ENCODE measurements around the gene TEX48.
A peak's percentile ranks its signal among the peaks of the same experiment; 100 is the strongest.

The TEX48 gene

DNA sequence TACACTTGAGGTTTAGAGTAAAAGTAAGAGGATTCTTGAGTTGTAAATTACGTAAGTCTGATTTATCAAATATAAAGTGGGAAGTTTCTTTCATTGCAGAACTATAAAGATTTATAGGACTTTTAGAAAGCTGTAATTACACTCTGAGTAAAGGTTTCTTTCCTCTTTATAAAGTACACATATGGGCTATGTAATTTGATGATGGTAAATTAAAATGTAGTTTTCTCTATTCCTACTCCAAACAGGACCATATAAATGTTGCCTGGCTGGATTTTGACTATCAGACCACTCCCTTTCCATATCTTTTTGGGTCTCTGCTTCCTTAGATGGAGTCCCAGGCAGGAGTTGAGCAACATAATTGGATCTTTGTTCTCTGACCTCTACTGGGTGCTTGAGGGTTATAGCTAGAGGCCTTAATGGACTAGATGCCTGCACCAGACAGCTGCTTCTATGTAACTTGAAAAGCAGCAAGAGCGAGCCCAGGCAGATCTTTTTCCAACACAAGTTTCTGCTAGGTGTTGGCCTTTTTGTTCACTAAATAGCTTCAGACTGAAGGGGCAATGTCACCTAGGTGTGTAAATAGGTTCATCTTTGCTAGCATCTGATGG lies 11.4 kb upstream of the TEX48 start:
- no peak overlapping the region for H3K4me3 ChIP-seq (ENCODE audit: low read depth, low read length)
- TF ChIP-seq POLR2A (IDR thresholded peaks at IDR 0.05; ENCODE audit: extremely low read depth, insufficient read length) (no peak), MYC (IDR thresholded peaks at IDR 0.05; ENCODE audit: low read depth, low read length) (no peak)
- TF ChIP-seq, protein P1, sequence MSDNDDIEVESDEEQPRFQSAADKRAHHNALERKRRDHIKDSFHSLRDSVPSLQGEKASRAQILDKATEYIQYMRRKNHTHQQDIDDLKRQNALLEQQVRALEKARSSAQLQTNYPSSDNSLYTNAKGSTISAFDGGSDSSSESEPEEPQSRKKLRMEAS (IDR thresholded peaks at IDR 0.05; ENCODE audit: low read depth, low read length) = no peak
- TF ChIP-seq, protein P2, sequence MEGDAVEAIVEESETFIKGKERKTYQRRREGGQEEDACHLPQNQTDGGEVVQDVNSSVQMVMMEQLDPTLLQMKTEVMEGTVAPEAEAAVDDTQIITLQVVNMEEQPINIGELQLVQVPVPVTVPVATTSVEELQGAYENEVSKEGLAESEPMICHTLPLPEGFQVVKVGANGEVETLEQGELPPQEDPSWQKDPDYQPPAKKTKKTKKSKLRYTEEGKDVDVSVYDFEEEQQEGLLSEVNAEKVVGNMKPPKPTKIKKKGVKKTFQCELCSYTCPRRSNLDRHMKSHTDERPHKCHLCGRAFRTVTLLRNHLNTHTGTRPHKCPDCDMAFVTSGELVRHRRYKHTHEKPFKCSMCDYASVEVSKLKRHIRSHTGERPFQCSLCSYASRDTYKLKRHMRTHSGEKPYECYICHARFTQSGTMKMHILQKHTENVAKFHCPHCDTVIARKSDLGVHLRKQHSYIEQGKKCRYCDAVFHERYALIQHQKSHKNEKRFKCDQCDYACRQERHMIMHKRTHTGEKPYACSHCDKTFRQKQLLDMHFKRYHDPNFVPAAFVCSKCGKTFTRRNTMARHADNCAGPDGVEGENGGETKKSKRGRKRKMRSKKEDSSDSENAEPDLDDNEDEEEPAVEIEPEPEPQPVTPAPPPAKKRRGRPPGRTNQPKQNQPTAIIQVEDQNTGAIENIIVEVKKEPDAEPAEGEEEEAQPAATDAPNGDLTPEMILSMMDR (IDR thresholded peaks at IDR 0.05; ENCODE audit: low read depth, low read length) = no peak
- no peak for DNase-seq (ENCODE audit: low read depth)

DNA sequence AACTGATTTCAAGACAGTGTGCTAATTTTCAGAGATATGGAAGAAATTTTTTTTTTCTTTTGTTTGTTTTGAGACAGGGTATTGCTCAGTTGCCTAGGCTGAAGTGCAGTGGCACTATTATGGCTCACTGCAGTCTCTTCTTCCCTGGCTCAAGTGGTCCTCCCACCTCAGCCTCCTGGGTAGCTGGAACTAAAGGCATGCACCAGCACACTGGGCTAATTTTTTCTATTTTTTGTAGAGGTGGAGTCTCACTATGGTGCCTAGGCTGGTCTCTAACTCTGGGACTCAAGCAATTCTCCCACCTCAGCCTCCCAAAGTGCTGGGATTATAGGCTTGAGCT lies 9.9 kb upstream of the TEX48 start:
- TF ChIP-seq POLR2A (IDR thresholded peaks at IDR 0.05; ENCODE audit: extremely low read depth, insufficient read length) = no peak
- no peak for TF ChIP-seq MYC (IDR thresholded peaks at IDR 0.05; ENCODE audit: low read depth, low read length)
- TF ChIP-seq, protein P2 (IDR thresholded peaks at IDR 0.05; ENCODE audit: low read depth, low read length) = no peak
- TF ChIP-seq, protein P1 (IDR thresholded peaks at IDR 0.05; ENCODE audit: low read depth, low read length) = no peak
- DNase-seq (ENCODE audit: low read depth) = no peak

DNA sequence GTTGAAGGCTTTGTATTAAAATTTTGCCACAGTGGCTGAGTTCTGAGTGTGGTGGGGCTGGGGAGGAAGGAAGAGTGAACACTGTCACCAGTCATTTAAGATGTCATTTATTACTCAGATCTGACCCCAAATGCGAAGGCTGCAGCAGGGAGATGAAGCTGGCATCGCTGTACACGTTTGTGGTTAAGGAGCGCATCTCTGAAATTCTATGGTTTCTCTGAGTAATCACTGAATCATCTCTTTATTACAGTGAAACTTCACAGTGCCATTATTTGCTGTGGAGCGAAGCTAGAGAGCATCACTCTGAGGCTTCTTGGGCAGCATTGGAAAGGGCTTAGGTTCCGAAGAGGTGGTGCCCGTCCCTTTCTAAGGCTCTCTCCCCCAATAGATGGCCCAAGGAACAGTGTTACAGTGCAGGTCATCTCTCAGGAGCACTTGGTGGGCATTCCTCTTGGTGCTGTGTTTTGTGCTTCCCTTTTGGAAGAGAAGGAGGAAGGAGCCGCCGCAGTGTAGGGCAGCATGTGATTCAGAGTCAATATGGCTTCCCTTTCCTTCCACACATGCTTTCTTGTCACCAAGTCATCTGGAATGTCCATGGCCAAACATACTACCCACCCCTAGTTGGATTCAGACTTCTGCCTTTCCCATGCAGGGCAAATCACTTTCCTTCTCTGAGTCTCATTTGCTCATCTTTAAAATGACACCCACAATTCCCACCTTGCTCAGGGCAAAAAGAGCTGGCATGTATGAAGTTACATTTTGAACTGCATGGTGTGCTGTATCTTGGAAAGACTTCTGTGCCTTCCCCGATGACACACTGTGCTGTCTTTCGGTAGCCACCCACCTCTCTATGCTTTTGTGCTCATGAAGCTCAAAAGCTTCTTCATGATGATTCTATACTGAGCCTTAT lies 9.3 kb upstream of the TEX48 start:
- DNase-seq (ENCODE audit: low read depth) = peak; percentile 69
- H3K4me3 ChIP-seq (ENCODE audit: low read depth, low read length) = no peak overlapping the region
- no peak for TF ChIP-seq MYC (IDR thresholded peaks at IDR 0.05; ENCODE audit: low read depth, low read length)
- TF ChIP-seq, protein P1 (IDR thresholded peaks at IDR 0.05; ENCODE audit: low read depth, low read length) = no peak
- TF ChIP-seq, protein P2 (IDR thresholded peaks at IDR 0.05; ENCODE audit: low read depth, low read length) = no peak
- TF ChIP-seq POLR2A (IDR thresholded peaks at IDR 0.05; ENCODE audit: extremely low read depth, insufficient read length) = no peak

More for the DNA sequence above, 9.9 kb upstream of the TEX48 start:
- H3K4me3 ChIP-seq (ENCODE audit: low read depth, low read length) = no peak overlapping the region

DNA sequence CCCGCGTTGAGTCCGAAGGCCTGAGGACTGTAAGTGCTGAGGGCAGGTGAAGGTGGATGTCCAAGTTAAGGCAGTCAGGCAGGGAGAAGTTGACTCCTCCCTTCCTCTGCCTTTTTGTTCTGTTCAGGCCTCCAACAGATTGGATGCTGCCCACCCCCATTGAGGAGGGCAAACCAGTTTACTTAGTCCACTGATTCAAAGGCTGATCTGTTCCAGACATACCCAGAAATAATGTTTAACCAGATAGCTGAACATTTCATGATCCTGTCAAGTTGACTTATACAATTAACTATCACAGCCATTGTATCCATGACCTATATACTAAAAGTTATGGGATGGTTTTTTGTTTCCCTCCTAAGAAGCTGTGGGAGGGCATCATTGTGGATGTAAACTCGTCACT lies 8.3 kb upstream of the TEX48 start:
- H3K4me3 ChIP-seq (ENCODE audit: low read depth, low read length) = no peak overlapping the region
- TF ChIP-seq MYC (IDR thresholded peaks at IDR 0.05; ENCODE audit: low read depth, low read length) = no peak
- no peak for TF ChIP-seq POLR2A (IDR thresholded peaks at IDR 0.05; ENCODE audit: extremely low read depth, insufficient read length)
- TF ChIP-seq, protein P2 (IDR thresholded peaks at IDR 0.05; ENCODE audit: low read depth, low read length) = no peak
- TF ChIP-seq, protein P1 (IDR thresholded peaks at IDR 0.05; ENCODE audit: low read depth, low read length) = no peak
- no peak for DNase-seq (ENCODE audit: low read depth)

DNA sequence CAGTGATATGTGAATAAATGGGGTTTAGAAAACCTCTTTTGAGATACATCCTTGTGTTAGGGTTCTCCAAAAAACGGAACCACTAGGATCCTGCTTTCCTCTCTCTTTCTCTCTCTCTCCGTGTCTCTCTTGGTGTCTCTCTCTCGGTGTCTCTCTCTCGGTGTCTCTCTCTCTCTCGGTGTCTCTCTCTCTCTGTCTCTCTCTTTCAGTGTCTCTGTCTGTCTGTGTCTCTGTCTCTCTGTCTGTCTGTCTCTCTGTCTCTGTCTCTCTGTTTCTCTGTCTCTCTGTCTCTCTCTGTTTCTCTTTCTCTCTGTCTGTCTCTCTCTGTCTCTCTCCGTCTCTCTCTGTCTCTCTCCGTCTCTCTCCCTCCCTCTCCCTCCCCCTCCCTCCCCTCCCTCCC lies 7.8 kb upstream of the TEX48 start:
- H3K4me3 ChIP-seq (ENCODE audit: low read depth, low read length) = no peak overlapping the region
- DNase-seq (ENCODE audit: low read depth) = no peak
- TF ChIP-seq, protein P1 (IDR thresholded peaks at IDR 0.05; ENCODE audit: low read depth, low read length) = no peak
- no peak for TF ChIP-seq POLR2A (IDR thresholded peaks at IDR 0.05; ENCODE audit: extremely low read depth, insufficient read length)
- TF ChIP-seq MYC (IDR thresholded peaks at IDR 0.05; ENCODE audit: low read depth, low read length) = no peak

All from NB4 (cell line).